Fibroblast of the aortic adventitia (primary cell): ENCODE measurements around the gene ZNF182. TPM values are rescaled to one million over a fixed set of nuclear protein-coding genes. Genes with fewer than 3 reads are reported as not detected.
"Not testable (repeated sequence)": the region's sequence is repeated elsewhere in the genome, so short reads cannot be mapped to it uniquely, and the experiment has no call there.

Source experiments
- DNase-seq: peaks from one replicate; pipeline ENCODE4 v3.0.0-alpha.2; 2010; ENCODE audit warnings: low read depth
- H3K4me3 ChIP-seq: 2 replicates; pipeline ENCODE4 v1.5.1; 2011; ENCODE audit warnings: low read depth, mild to moderate bottlenecking, control low read depth, low read length, moderate library complexity
- total RNA-seq: library from RNA; depleted of rRNA; stranded (reverse); fragments of >200 nt; gene quantifications from 2 replicates; pipeline ENCODE4 v1.2.3, GENCODE V29; 2012; ENCODE audit warnings: low replicate concordance
- TF ChIP-seq, protein P1 (sequence below): IDR thresholded peaks from 2 replicates; pipeline ENCODE4 v1.5.1; 2011; ENCODE audit warnings: mild to moderate bottlenecking, low read length, control low read depth, inconsistent platforms; ENCODE audit not compliant: insufficient read depth

ZNF182 gene
- total RNA-seq, 1 donor: 3.0 TPM

DNA sequence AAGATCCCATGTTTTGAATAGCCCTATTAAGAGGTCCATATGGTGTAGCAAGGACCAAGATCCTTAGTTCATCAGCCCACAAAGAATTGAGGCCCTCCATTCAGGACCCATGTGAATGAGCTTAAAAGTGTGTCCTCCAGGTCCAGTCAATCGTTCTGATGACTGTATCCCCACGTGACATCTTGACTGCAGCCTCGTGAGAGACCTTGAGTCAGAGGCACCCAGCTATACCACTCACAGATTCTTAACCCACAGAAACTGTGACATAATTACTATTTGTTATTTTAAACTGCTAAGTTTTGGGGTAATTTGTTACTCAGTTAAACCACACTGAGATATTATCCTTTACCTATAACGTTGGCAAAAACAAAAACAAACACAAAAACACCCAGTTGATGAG lies 62.4 kb downstream of the ZNF182 start:
- TF ChIP-seq, protein P1, sequence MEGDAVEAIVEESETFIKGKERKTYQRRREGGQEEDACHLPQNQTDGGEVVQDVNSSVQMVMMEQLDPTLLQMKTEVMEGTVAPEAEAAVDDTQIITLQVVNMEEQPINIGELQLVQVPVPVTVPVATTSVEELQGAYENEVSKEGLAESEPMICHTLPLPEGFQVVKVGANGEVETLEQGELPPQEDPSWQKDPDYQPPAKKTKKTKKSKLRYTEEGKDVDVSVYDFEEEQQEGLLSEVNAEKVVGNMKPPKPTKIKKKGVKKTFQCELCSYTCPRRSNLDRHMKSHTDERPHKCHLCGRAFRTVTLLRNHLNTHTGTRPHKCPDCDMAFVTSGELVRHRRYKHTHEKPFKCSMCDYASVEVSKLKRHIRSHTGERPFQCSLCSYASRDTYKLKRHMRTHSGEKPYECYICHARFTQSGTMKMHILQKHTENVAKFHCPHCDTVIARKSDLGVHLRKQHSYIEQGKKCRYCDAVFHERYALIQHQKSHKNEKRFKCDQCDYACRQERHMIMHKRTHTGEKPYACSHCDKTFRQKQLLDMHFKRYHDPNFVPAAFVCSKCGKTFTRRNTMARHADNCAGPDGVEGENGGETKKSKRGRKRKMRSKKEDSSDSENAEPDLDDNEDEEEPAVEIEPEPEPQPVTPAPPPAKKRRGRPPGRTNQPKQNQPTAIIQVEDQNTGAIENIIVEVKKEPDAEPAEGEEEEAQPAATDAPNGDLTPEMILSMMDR: no peak
- DNase-seq: no peak
- no peak overlapping the region for H3K4me3 ChIP-seq

DNA sequence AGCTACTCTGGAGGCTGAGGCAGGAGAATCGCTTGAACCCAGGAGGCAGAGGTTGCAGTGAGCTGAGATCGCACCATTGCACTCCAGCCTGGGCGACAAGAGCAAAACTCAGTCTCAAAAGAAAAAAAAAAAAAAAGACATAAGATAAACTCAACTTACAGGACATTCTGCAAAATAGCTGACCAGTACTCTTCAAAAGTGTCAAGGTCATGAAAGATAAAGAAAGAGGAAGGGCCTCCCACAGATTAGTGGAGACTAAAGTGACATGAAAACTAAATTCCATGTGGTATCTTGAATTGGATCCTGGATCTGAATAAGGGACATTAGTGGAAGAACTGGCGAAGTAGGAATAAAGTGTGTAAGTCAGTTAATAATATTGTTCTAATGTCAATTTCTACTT lies 63.3 kb downstream of the ZNF182 start:
- TF ChIP-seq, protein P1: no peak
- DNase-seq: no peak
- no peak overlapping the region for H3K4me3 ChIP-seq

DNA sequence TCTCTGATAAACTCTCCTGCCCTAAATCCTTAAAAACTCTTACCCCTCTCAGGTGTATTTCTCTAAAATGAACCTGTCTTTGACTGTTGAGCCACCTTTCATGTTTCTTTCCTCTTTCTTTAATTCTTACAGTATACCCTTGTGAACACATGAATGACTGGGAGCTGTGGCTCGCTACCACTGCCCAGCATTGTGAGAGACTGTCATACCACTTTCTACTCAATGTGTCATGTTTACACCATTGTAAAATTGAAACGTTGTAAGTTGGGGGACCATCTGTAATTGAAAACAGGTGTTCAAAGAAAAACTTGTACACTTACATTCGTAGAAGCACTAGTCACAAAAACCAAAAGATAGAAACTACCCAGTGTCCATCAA lies 66.9 kb downstream of the ZNF182 start:
- TF ChIP-seq, protein P1: no peak

DNA sequence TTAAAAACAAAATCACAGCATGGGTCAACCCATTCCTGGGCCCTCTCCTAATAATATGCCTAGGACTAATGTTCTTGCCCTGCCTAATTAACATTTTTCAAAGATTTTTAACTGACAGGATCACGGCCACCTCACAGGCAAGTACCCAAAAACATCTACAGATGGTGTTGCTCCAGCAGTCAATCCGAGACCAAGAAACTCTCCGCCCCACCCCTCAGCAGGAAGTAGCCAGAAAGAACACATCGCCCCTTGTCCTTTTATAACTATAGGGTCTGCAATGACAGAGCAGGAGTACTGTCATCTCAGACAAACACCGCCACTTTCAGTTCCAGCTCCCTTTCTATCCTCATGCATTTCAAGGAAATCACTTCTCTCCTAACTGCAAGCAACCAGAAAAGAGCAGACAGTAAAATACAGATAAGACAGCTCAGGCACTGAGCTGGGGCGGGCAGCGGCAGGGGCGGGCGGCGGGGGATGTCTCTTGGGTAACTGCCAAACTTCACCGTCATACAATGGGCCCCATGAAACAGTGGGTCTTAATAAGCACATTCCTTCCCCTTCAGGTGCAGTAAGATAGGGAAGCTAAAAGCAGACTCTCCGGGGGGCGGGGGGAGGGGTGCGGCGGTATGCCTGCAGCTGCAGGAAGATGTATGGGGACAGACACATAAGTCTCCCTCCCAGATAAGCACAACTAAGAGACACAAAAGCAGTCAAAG lies 67.4 kb downstream of the ZNF182 start:
- H3K4me3 ChIP-seq: no peak overlapping the region
- DNase-seq: no peak
- TF ChIP-seq, protein P1: no peak

More for the DNA sequence above, 66.9 kb downstream of the ZNF182 start:
- no peak for DNase-seq
- H3K4me3 ChIP-seq: no peak overlapping the region

DNA sequence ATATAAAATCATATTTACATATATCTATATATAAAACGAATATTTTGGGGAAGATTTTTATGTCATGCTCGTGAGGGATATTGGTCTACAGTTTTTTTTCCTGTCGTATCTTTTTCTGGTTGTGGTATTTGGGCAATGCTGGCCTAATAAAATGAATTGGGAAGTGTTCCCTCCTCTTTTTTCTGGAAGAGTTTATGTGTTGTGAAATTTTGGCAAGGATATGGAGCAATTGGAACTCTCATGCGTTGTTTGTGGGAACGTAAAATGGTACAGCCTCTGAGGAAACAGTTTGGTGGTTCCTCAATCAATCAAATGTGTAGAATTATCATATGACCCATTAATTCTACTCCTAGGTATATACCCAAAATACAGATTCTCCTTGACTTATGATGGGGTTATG lies 69.8 kb downstream of the ZNF182 start:
- no peak overlapping the region for H3K4me3 ChIP-seq
- DNase-seq: no peak
- TF ChIP-seq, protein P1: no peak

DNA sequence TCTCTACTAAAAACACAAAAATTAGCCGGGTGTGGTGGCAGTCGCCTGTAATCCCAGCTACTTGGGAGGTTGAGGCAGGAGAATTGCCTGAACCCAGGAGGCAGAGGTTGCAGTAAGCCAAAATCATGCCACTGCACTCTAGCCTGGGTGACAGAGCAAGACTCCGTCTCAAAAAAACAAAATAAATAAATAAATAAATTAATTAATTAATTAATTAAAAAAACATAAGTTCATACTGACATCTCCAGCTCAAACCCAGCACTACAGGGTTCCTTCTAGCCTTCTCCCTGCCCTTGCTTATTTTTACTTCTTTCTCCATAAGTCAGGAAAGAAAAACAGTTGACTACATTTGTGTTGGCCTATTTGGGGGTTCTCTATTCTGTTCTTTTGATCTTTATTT lies 71.8 kb downstream of the ZNF182 start:
- H3K4me3 ChIP-seq, DNase-seq: not testable (repeated sequence)

DNA sequence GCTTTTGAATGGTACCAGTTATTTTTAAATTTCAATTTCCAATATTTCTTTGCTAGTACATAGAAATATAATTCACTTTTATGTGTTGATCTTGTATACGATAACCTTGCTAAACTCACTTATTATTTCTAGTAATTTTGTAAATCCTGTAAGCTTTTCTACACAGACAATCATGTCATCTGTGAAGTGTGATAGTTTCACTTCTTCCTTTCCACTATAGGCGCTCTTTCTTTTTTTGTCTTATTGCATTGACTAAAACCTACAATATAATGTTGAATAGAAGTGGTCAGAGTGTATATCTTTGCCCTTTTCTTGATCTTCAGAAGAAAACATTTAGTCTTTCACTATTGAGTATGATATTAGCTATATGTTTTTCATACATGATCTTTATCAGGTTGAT lies 76.6 kb downstream of the ZNF182 start:
- TF ChIP-seq, protein P1: no peak
- no peak overlapping the region for H3K4me3 ChIP-seq
- DNase-seq: no peak

Other genes starting within 250 kb of the ZNF182 start
- gene ZNF81, start 167.1 kb downstream of the ZNF182 start, total RNA-seq: 6.1 and 6.2 TPM in 2 replicates
- gene SPACA5, start 3.0 kb upstream of the ZNF182 start, total RNA-seq: not detected in 2 replicates
- gene ZNF630, start 67.7 kb upstream of the ZNF182 start, total RNA-seq: 0.81 and 2.0 TPM in 2 replicates
- gene SPACA5B, start 126.6 kb upstream of the ZNF182 start, total RNA-seq: not detected in 2 replicates
- gene SSX5, start 192.8 kb upstream of the ZNF182 start, total RNA-seq: not detected in 2 replicates